Measurements from ENCODE around the gene CFAP119.
A peak's percentile ranks its signal among the peaks of the same experiment; 100 is the strongest.

The CFAP119 gene

DNA sequence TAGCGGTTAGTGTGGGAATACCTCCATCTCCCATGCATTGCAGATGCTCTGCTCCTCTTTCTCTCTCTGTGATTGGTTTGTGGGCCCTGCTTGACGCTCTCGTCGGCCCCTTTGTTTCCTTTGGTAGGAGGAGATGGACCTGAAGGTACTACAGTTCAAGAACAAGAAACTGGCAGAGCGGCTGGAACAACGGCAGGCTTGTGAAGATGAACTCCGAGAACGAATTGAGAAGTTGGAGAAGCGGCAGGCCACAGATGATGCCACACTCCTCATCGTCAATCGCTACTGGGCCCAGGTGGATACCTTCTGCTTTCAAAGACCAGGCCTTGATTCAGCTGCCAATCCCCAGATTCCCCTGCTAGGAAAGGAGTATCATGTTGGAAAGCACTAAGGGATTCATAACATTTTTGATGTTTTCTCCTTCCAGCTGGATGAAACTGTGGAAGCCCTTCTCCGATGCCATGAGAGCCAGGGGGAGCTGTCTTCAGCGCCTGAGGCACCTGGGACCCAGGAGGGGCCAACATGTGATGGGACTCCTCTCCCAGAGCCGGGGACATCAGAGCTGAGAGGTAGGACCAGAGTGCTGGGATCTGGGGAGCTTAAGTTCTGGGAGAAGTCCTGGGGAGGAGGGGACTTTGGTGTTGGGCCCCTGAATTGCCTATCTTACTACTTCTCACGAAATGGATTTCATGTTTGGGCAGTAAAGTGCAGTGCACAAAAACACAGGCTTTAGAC is 1.3 kb upstream of the CFAP119 start:
- no peak for DNase-seq (ENCODE audit: low read depth)

DNA sequence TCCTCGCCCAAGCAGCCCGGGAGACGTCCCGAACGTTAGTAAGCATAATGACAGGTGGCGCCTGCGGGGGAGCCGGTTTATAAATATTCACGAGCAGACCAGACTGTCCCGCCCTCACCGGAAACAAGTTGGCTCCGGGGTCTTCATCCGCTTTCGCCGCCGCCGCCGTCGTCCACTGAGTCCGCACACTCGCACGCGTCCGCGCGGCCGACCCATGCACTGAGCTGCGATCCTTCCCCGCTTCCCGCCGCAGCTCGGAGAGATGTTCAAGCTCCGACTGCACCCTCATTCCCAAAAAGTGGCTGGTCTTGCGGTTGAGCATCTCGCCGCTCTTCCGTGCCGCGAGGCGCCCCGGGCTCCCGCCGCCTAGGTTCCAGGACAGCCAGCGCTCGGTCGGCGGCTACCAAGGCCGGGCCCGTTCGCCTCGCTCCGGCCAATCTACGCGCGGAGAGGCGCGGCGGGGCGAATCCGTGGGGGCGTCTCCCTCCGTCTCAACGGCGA is 385 bp downstream of the CFAP119 start:
- DNase-seq (ENCODE audit: low read depth), result no peak

DNA sequence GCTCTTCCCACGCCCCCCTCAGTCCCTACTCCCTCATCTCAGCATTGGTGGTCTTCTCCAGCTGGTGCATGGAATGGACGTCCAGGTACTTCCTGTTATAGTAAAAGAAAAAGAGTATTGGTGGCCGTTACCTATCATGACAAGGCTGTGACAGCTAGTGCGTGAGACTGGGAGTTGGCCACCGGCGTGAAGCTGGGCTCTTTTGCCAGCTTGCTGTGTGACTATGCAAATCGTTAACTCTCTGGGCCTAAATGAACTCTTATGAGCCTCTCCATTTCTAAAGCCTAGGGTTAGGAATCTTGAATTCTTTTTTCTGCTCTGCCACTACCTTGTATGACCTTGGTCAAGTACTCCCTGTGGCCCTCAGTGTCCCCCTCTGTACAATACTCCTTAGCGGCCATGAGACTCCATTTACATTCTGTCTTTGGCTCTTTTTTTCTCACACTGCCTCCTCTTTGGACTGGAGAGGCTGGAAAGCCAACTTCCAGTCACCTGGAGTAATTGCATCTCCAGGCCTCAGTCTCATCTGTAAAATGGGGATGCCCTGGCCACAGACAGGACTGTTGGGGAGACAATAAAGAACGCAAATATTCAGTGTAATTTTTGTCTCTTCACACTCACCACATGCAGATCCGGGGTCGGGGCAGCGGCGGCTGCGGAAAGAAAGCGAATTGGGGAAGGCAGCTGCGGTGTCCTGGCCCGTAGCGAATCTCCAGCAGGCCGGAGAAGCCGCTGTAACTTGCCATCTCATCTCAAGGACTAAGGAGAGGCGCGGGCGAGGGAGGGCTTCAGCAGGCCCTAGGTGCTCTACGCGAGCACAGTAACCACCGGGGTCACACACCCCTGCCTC is 1.1 kb downstream of the CFAP119 start:
- DNase-seq (ENCODE audit: low read depth), result no peak

- no peak for DNase-seq (ENCODE audit: low read depth)
These were observed 1.8 kb downstream of the CFAP119 start for GRCh38 chr16:30760001-30760559.

DNA sequence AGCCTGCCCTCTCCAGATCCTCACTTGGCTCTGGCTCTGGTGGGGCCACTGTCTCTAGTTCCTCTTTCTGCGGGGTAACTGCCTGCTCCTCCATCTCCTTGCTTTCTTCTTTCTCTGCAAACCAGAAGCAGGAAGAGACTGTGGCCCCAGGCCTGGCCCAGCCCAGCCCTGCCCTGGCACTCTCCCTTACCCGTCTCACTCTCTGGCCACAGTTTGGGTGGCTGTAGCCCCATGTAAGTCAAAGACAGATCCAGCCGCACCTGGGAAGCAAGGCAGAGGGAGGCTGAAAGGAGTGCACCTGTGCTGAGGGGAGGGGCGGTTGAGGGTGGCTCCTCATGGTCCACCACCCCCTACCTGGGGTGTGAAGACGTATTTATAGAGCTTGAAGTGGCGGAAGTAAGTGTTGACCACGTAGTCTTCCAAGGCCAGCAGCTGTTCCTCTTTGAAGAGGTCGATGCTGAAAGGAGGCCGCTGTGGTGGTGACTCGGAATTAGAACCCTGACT is 2.8 kb downstream of the CFAP119 start:
- DNase-seq (ENCODE audit: low read depth), result no peak

- no peak for DNase-seq (ENCODE audit: low read depth)
These were observed 4.5 kb downstream of the CFAP119 start for GRCh38 chr16:30757316-30757715.

GRCh38 chr16:30756781-30757100 is 5.1 kb downstream of the CFAP119 start:
- DNase-seq (ENCODE audit: low read depth), result no peak

DNA sequence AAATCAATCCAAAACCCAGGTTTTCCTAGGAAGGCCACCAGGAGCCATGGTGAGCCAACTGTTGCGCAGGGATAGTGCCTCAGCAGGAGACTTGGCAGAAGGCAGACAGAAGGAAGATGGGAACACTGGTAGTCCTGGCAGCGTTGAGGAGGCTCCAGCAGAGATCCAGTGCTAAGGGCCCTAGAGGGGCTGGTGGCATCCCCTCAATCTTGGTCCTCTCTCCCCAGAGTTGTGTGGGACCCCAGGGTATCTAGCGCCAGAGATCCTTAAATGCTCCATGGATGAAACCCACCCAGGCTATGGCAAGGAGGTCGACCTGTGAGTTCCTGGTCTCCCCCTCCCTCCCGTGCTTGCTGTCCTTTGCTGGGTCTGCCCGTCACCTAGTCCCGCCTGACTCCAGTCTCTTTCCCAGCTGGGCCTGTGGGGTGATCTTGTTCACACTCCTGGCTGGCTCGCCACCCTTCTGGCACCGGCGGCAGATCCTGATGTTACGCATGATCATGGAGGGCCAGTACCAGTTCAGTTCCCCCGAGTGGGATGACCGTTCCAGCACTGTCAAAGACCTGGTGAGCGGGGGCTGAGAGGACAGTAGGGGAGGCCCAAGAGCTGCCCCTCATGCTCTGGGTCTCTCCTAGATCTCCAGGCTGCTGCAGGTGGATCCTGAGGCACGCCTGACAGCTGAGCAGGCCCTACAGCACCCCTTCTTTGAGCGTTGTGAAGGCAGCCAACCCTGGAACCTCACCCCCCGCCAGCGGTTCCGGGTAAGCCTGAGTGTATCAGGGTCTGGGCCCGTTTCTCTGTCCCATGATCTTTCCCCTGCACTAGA is 5.7 kb downstream of the CFAP119 start:
- DNase-seq (ENCODE audit: low read depth), result no peak

DNA sequence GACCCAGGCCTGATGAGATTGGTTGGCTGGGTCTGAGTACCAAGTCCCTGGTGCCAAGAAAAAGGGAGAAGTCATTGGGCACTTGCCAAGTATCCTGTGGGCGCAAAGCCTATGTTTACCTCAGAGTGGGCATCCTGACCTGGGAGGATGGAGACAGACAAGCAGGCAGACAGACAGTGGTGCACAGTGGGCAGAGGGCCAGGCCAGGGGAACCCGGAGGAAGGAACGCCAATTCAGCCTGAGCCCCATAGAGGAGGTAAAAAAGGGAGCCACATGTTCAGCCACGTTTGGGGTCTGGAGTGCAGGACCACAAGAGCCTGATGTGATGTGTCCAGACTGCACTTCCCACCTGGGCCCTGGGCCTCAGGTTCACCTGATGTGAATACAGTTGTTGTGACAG is 8.3 kb downstream of the CFAP119 start:
- no peak for DNase-seq (ENCODE audit: low read depth)

DNA sequence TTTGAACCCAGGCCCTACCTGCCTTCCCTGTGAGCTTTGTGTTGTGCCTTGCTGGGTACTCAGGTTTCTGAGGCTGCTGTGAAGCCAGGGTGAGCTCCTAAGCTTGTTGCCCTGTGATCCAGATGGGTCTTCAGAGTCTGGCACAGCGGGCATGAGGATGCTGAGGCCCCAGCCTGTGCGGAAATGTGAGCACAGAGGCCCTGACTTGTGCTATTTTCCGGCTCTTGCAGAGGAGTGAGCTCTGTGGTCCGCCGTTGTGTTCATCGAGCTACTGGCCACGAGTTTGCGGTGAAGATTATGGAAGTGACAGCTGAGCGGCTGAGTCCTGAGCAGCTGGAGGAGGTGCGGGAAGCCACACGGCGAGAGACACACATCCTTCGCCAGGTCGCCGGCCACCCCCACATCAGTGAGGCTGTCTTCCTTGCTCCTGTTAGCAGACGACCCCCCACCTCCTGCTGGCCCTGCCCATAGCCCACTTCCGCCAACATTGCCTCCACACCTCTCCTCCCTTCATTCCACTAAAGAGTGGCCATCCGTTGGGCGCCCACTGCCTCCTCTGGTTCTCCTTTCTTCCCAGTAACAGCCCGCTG is 10.9 kb downstream of the CFAP119 start:
- DNase-seq (ENCODE audit: low read depth), result no peak

DNA sequence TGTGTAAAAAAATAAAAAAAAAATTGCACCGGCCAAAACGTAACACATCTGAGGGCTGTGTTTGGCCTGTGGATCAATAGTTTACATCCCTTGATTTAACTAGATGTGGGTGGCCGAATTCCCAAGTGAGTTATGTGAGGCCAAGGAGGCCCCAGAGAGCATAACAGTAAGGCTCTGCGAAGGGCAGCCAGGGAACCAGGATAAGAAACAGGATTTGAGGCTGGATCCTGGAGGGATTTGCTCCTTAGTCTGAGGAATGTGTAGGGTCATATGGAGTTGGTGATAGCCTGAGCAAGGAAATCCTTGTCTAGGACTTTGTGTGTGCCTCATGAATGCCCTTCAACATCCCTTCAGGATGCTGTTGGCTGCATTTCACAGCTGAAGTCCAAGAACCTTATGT is 11.7 kb downstream of the CFAP119 start:
- DNase-seq (ENCODE audit: low read depth), result no peak

- no peak for DNase-seq (ENCODE audit: low read depth)
These were observed 13.0 kb downstream of the CFAP119 start for GRCh38 chr16:30748634-30749445.

GRCh38 chr16:30747799-30748633 is 13.8 kb downstream of the CFAP119 start, which contains the start of gene PHKG2:
PHKG2 (plus strand) TSS chr16:30748425; CDS start chr16:30748821, 396 bp downstream.
- DNase-seq (ENCODE audit: low read depth), result peak; percentile 93

- no peak for DNase-seq (ENCODE audit: low read depth)
These were observed 14.5 kb downstream of the CFAP119 start for GRCh38 chr16:30747331-30747730.

DNA sequence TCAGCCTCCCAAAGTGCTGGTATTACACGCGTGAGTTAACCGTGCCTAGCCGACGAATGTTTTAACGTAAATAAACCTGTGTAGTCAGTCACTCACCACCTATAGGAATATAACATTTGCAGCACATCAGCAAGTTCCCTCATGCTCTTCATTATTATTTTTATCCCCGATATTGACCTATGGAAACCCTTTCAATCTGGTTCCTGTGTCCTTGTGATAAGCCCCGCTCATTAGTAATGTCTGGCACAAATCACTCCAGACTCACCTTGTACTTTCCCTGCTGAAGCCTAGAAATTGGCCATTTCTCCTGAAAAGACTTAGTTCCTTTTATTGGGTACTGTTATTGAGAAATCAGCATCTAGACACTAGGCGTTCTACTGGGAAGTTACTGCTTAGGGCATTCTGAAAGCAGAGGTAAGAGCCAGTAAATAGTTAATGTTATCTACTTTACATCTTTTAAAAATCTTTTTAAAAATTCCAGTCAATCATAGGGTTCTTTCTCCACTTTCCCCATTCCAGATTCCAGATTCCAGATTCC is 15.2 kb downstream of the CFAP119 start:
- DNase-seq (ENCODE audit: low read depth), result no peak

- no peak for DNase-seq (ENCODE audit: low read depth)
These were observed 16.8 kb downstream of the CFAP119 start for GRCh38 chr16:30745082-30745481.

DNA sequence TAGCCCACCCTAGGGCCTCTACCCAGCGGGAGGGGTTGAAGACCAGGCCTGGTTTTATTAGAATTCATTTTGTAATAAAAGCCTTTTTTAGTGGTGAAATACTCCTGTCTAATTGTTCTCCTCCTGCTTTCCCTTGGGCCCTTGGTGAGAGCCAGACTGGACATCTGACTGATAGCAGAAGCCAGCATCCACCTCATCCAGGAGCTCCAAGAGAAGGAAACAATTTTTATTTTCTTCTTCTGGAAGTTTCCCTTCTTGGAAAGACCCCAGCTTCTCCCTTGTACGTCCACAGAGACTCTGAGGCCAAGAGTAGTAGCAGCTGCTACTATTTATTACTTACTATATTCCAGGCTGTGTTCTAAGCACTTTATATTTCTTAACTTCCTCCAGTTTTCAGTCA is 17.7 kb downstream of the CFAP119 start:
- DNase-seq (ENCODE audit: low read depth), result no peak

DNA sequence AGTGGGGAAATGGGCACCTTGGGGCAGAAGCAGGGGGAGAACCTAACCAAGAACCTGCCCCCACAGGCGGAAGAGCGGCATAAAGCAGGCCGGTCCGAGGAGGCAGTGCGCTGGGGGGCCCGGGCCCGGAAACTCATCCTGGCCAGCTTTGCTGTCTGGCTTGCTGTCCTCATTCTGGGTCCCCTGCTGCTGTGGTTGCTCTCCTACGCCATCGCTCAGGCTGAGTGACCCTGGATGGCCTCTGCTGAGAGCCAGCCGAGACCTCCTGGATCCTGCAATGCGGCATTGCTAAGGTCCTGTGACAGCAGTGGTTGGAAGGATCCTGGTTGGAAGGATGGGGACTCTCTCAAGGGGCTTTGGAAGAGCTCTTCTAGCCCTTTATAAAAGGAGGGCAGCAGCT is 18.1 kb downstream of the CFAP119 start:
- no peak for DNase-seq (ENCODE audit: low read depth)

- peak; percentile 79 for DNase-seq (ENCODE audit: low read depth)
These were observed 20.4 kb downstream of the CFAP119 start for GRCh38 chr16:30741461-30741914.

All from HS-5 (cell line).